SK-N-MC (cell line): ENCODE measurements around the gene SHB.

ENCODE experiments used
- EZH2 ChIP-seq: fragments of 200-600 bp; sonication (generic); IDR thresholded peaks from one replicate; pipeline ENCODE4 v1.6.1; 2017; ENCODE audit warnings: antibody characterized with exemption
- FOXP2 ChIP-seq: optimal IDR thresholded peaks from 2 replicates; pipeline ENCODE3; 2011; ENCODE audit warnings: mild to moderate bottlenecking, moderate library complexity; ENCODE audit not compliant: insufficient read depth; ENCODE audit errors: extremely low read length, control extremely low read depth
- POLR2AphosphoS5 ChIP-seq: IDR thresholded peaks from 2 replicates; pipeline ENCODE4 v1.6.1; 2012; ENCODE audit warnings: mild to moderate bottlenecking, low read depth, low read length, borderline replicate concordance

DNA sequence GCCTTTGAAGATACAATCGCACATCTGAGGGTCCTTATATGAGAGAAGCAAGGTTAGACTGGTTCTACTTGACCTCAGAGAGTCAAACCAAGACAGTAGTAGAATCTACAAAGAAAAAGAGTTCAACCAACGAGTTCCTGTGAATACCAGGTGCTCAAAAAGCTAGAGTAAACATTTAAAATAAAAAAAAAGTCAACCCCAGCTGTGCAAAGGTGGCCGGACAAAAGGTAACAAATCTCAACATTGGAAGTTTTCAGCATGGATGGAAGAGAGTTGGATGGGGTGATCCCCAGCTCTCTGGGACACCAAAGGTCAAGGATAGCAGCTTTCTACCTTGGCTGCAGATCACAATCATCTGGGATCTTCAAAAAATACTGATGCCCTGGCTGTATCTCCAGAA is 14.4 kb downstream of the SHB start:
- no peak for TF ChIP-seq EZH2
- TF ChIP-seq FOXP2, result no peak
- TF ChIP-seq POLR2AphosphoS5, result no peak
